IMR-90 (cell line): Measurements from ENCODE around the gene STARD6. TPM values are rescaled to one million over a fixed set of nuclear protein-coding genes. Genes with fewer than 3 reads are reported as not detected.

Source experiments
- ATAC-seq: fragments of 200-7000 bp; cut with Tn5 transposase; 2 replicates; pipeline ENCODE4 v1.9.1; 2020; ENCODE audit warnings: low read depth, mild to moderate bottlenecking, moderate library complexity
- BruUV-seq: library from RNA; stranded (reverse); fragments of 400-500 nt; replicated peaks from 2 replicates; lab custom pipeline; 2021; lab: Mats Ljungman, UMichigan
- CTCF ChIA-PET: fragments of 300-600 bp; formaldehyde crosslinking; extraction: SDS; loops from one replicate; lab custom pipeline; 2021; ENCODE audit warnings: antibody characterized with exemption; lab: Yijun Ruan, JAX
- POLR2A ChIA-PET: fragments of 300-600 bp; sonication (Branson Sonifier 250); formaldehyde crosslinking; loops from one replicate; lab custom pipeline; 2022; ENCODE audit warnings: antibody characterized with exemption; ENCODE audit not compliant: unreplicated experiment; lab: Charles Lee
- DNase-seq: peaks from one replicate; pipeline ENCODE4 v3.0.0; 2013
- H2AFZ ChIP-seq: replicated peaks from 2 replicates; pipeline ENCODE3; 2013; ENCODE audit warnings: low read length, mild to moderate bottlenecking; ENCODE audit not compliant: poor library complexity
- H2AK5ac ChIP-seq: 2 replicates; pipeline ENCODE4 v1.6.1; 2013; ENCODE audit warnings: low read depth, low read length, inconsistent platforms
- H2AK9ac ChIP-seq: replicated peaks from 2 replicates; pipeline ENCODE3; 2013; ENCODE audit warnings: mild to moderate bottlenecking, low read depth, low read length, moderate library complexity; ENCODE audit not compliant: poor library complexity
- H2BK120ac ChIP-seq: 2 replicates; pipeline ENCODE4 v1.6.1; 2013; ENCODE audit warnings: low read depth, low read length, inconsistent platforms
- H2BK15ac ChIP-seq: 3 replicates; pipeline ENCODE4 v1.6.1; 2013; ENCODE audit warnings: low read depth, low read length, inconsistent platforms
- H2BK20ac ChIP-seq: 2 replicates; pipeline ENCODE4 v1.6.1; 2013; ENCODE audit warnings: low read depth, mild to moderate bottlenecking, inconsistent platforms, low read length, moderate library complexity
- H2BK5ac ChIP-seq: 2 replicates; pipeline ENCODE4 v1.6.1; 2013; ENCODE audit warnings: mild to moderate bottlenecking, low read depth, low read length, inconsistent platforms; ENCODE audit not compliant: poor library complexity, severe bottlenecking
- H3K14ac ChIP-seq: replicated peaks from 2 replicates; pipeline ENCODE4 v1.6.1; 2013; ENCODE audit warnings: low read depth, low read length, inconsistent platforms
- H3K18ac ChIP-seq: 2 replicates; pipeline ENCODE4 v1.6.1; 2013; ENCODE audit warnings: low read depth, low read length, control low read depth
- H3K23ac ChIP-seq: 2 replicates; pipeline ENCODE4 v1.6.1; 2013; ENCODE audit warnings: low read depth, low read length, inconsistent platforms
- H3K27ac ChIP-seq: 2 replicates; pipeline ENCODE4 v1.5.1; 2013; ENCODE audit warnings: mild to moderate bottlenecking, control low read depth, low read length; ENCODE audit not compliant: insufficient read depth
- H3K27me3 ChIP-seq: 2 replicates; pipeline ENCODE4 v1.6.1; 2013; ENCODE audit warnings: low read length; ENCODE audit not compliant: control insufficient read depth, insufficient read depth
- H3K36me3 ChIP-seq: 2 replicates; pipeline ENCODE4 v1.6.1; 2013; ENCODE audit warnings: low read length, mixed read lengths; ENCODE audit not compliant: control insufficient read depth, insufficient read depth
- H3K4ac ChIP-seq: 2 replicates; pipeline ENCODE4 v1.6.1; 2013; ENCODE audit warnings: low read depth, low read length, inconsistent platforms
- H3K4me1 ChIP-seq: 2 replicates; pipeline ENCODE4 v1.6.1; 2013; ENCODE audit warnings: low read length, mixed read lengths; ENCODE audit not compliant: control insufficient read depth, insufficient read depth
- H3K4me2 ChIP-seq: 2 replicates; pipeline ENCODE4 v1.6.1; 2013; ENCODE audit warnings: low read depth, mild to moderate bottlenecking, control low read depth, low read length, moderate library complexity
- H3K4me3 ChIP-seq: 2 replicates; pipeline ENCODE4 v1.5.1; 2013; ENCODE audit warnings: low read depth, mild to moderate bottlenecking, control low read depth, low read length, moderate library complexity; ENCODE audit not compliant: insufficient read depth
- H3K56ac ChIP-seq: 2 replicates; pipeline ENCODE4 v1.6.1; 2013; ENCODE audit warnings: low read length, inconsistent platforms; ENCODE audit not compliant: insufficient read depth; ENCODE audit errors: extremely low read depth
- H3K79me1 ChIP-seq, 2 experiments: 2 replicates each; pipeline ENCODE4 v1.6.1; 2013; ENCODE audit warnings: low read length in 2 of 2, inconsistent platforms in 1 of 2, low read depth in 1 of 2
- H3K9ac ChIP-seq: 2 replicates; pipeline ENCODE4 v1.6.1; 2013; ENCODE audit warnings: low read depth, low read length, control low read depth
- H3K9me1 ChIP-seq: 2 replicates; pipeline ENCODE4 v1.6.1; 2013; ENCODE audit warnings: low read length, inconsistent platforms; ENCODE audit not compliant: insufficient read depth
- H3K9me3 ChIP-seq: 2 replicates; pipeline ENCODE4 v1.6.1; 2013; ENCODE audit warnings: low read length; ENCODE audit not compliant: control insufficient read depth, insufficient read depth
- H4K20me1 ChIP-seq: 2 replicates; pipeline ENCODE4 v1.6.1; 2013; ENCODE audit warnings: low read length, inconsistent platforms; ENCODE audit not compliant: insufficient read depth
- H4K5ac ChIP-seq: 2 replicates; pipeline ENCODE4 v1.6.1; 2013; ENCODE audit warnings: mild to moderate bottlenecking, low read depth, low read length, control low read depth
- H4K8ac ChIP-seq, 2 experiments: 2 replicates each; pipeline ENCODE4 v1.6.1; 2013; ENCODE audit warnings: low read depth in 2 of 2, low read length in 2 of 2, control low read depth in 1 of 2, inconsistent platforms in 1 of 2
- H4K91ac ChIP-seq: 2 replicates; pipeline ENCODE4 v1.6.1; 2013; ENCODE audit warnings: low read depth, low read length, inconsistent platforms; ENCODE audit not compliant: insufficient read depth
- RCOR1 ChIP-seq: IDR thresholded peaks from 2 replicates; pipeline ENCODE4 v1.6.1; 2012; ENCODE audit warnings: mild to moderate bottlenecking, low read length, improper control_type of control experiment; ENCODE audit not compliant: insufficient replicate concordance
- SMC3 ChIP-seq: fragments of 150-350 bp; IDR thresholded peaks from 2 replicates; pipeline ENCODE4 v1.6.1; 2016; ENCODE audit warnings: low read depth, mild to moderate bottlenecking, antibody characterized with exemption, low read length, moderate library complexity
- USF2 ChIP-seq: fragments of 150-350 bp; IDR thresholded peaks from 2 replicates; pipeline ENCODE4 v1.6.1; 2017; ENCODE audit warnings: mild to moderate bottlenecking, antibody characterized with exemption, low read length, low read depth
- WGBS, 2 experiments: methylation state at CpG; one replicate each; pipeline versions ENCODE4 v1.1.5 to v1.1.7; 2013; ENCODE audit warnings: missing lambda C conversion rate in 2 of 2; ENCODE audit not compliant: insufficient read length in 1 of 2; ENCODE audit errors: extremely low coverage in 2 of 2; 5-methylcytosine and 5-hydroxymethylcytosine counted together
- dilution Hi-C: fragments of 300-500 bp; cut with HindIII; formaldehyde crosslinking; loops from one replicate; pipeline ENCODE4 v1.14.3; 2018; ENCODE audit warnings: low sequenced_read_pairs; ENCODE audit not compliant: unreplicated experiment
- in situ Hi-C: fragments of 300-500 bp; cut with MboI; formaldehyde crosslinking; loops from 3 replicates; pipeline ENCODE4 v1.14.3; 2019; ENCODE audit warnings: low sequenced_read_pairs, inconsistent platforms, mixed read lengths
- intact Hi-C: fragments of 100-400 bp; cut with micrococcal nuclease; formaldehyde crosslinking; loops from 2 replicates; pipeline ENCODE4 v1.10.0; 2022
- polyA plus RNA-seq, 3 experiments: library from polyadenylated mRNA; depleted of rRNA; stranded (reverse); fragments of >200 nt; gene quantifications; 2 replicates each; pipeline ENCODE4 v1.2.3, GENCODE V29; 2012; ENCODE audit warnings: low replicate concordance in 1 of 3
- total RNA-seq: library from RNA; depleted of rRNA; stranded (reverse); fragments of >200 nt; gene quantifications from 2 replicates; pipeline ENCODE4 v1.2.3, GENCODE V29; 2012
- TF ChIP-seq, protein P1 (sequence below): conservative IDR thresholded peaks from 2 replicates; pipeline ENCODE4 v1.5.1; 2012; ENCODE audit warnings: mild to moderate bottlenecking, low read depth, low read length, improper control_type of control experiment

STARD6 gene
- total and polyA plus RNA-seq, 2 of the 4 experiments (the other 2 are of a cell fraction), result not detected

DNA sequence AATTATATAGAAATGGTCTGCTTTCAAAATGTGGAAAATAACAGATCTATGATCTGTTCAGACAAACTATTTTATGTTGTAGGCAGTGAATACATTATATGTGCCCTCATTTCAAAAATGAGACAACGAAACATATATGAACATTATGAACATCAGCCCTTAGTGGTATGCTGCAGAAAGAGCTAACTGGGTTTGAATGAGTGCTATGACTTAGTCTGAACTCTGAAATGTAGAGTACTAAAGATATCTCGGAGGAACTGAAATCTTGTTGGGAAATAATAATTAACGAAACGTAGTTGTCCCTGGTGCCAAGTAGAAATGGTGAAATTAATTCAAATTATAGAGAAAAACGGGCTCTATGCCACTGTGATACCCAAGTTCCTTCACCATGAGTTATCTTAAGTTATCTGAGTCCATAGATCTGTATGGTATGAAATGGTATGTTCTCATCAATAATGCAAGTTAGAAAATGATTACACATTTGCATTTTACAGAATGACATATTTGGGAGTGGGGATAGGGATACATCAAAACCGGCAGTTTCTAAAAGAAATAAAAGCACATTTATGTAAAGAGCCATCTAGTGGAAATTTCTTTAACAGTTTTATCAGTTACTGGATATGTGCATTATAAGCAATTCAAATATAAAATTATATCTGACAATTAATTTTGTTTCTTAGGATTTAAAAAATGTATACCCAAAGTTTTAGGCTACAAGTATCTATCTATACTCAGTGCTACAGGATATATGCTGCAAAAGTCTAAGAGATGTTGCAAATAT lies 26.7 kb downstream of the STARD6 start:
- no peak overlapping the region for H4K5ac ChIP-seq
- no peak overlapping the region for H2BK120ac ChIP-seq
- ChIA-PET POLR2A (no interaction called here), CTCF (interaction anchor here (0.8 kb wide), 1 partner anchor 51 kb away, joined by 3 read pairs; no protein-coding TSS in a partner anchor)
- dilution Hi-C loops (no loop called here), in situ Hi-C loops (no loop called here), intact Hi-C loops (no loop called here)
- no peaks in the 10 kb centered on the region for H3K4me1 ChIP-seq
- no CpG with 5 or more reads among the region's 6 CpGs for WGBS, 2 experiments
- H4K8ac ChIP-seq, result no peak overlapping the region
- no peaks in the 10 kb centered on the region for H3K79me1 ChIP-seq
- H3K9me1 ChIP-seq, result no peaks in the 10 kb centered on the region
- no peak overlapping the region for H3K4ac ChIP-seq
- no peak overlapping the region for H2BK5ac ChIP-seq
- H3K27ac ChIP-seq, result no peak overlapping the region
- no peaks in the 10 kb centered on the region for H4K20me1 ChIP-seq
- 0 out of 2 replicates have a peak, but pooled peaks have one; percentile 40 for ATAC-seq
- H3K4me3 ChIP-seq, result no peak overlapping the region
- H3K9me3 ChIP-seq, result no peaks in the 10 kb centered on the region
- H3K4me2 ChIP-seq, result no peak overlapping the region
- no peak overlapping the region for H3K18ac ChIP-seq
- H3K23ac ChIP-seq, result no peak overlapping the region
- no peak overlapping the region for H2AK5ac ChIP-seq
- no peak overlapping the region for H2BK20ac ChIP-seq
- H3K56ac ChIP-seq, result no peak overlapping the region
- no peak overlapping the region for H2AK9ac ChIP-seq
- no peaks in the 10 kb centered on the region for H3K27me3 ChIP-seq
- no peak overlapping the region for H4K91ac ChIP-seq
- H2BK15ac ChIP-seq, result no peak overlapping the region
- no TSS peak for BruUV-seq
- no peak for DNase-seq
- no peak overlapping the region for H3K9ac ChIP-seq
- no peak overlapping the region for H3K14ac ChIP-seq
- TF ChIP-seq USF2 (no peak), RCOR1 (no peak), SMC3 (no peak)
- TF ChIP-seq, protein P1, sequence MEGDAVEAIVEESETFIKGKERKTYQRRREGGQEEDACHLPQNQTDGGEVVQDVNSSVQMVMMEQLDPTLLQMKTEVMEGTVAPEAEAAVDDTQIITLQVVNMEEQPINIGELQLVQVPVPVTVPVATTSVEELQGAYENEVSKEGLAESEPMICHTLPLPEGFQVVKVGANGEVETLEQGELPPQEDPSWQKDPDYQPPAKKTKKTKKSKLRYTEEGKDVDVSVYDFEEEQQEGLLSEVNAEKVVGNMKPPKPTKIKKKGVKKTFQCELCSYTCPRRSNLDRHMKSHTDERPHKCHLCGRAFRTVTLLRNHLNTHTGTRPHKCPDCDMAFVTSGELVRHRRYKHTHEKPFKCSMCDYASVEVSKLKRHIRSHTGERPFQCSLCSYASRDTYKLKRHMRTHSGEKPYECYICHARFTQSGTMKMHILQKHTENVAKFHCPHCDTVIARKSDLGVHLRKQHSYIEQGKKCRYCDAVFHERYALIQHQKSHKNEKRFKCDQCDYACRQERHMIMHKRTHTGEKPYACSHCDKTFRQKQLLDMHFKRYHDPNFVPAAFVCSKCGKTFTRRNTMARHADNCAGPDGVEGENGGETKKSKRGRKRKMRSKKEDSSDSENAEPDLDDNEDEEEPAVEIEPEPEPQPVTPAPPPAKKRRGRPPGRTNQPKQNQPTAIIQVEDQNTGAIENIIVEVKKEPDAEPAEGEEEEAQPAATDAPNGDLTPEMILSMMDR, result no peak
- no peak overlapping the region for H2AFZ ChIP-seq
- H3K36me3 ChIP-seq, result no peaks in the 10 kb centered on the region
